HG03521 (cell line): ENCODE measurements around the gene PZP.
"Not testable (repeated sequence)": the region's sequence is repeated elsewhere in the genome, so short reads cannot be mapped to it uniquely, and the experiment has no call there.

Experiments used
- ATAC-seq: cut with Tn5 transposase; IDR thresholded peaks from one replicate; pipeline ENCODE4 v1.9.1; 2021; ENCODE audit warnings: mild to moderate bottlenecking, moderate library complexity; ENCODE audit not compliant: unreplicated experiment

Gene PZP

GRCh38 chr12:9208229-9208628 is at the start of gene PZP:
PZP (minus strand) TSS chr12:9208395; CDS start chr12:9208341, 54 bp downstream.
- ATAC-seq: no peak

- ATAC-seq: no peak
These were observed 48.7 kb upstream of the PZP start for GRCh38 chr12:9256758-9257405.

- ATAC-seq: no peak
These were observed 48.1 kb upstream of the PZP start for GRCh38 chr12:9256341-9256740.

DNA sequence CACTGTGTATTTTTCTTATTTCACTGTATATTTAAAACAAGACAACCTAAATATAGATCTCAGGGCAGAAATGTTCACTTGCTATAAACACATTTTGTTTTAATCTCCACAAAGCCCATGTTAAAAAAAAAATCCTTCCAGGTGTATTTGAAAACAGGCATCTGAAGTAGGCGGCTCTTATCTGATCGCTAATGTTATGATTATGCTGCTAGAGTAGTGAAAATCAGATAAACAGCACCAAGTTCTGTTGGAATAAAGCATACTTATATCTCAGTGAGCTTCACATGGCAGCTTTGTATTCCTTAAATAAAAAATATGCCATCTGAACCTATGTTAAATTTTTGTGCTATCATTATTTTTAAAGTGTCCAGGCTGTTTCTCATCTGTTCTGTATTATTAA is 47.6 kb upstream of the PZP start:
- ATAC-seq: no peak

DNA sequence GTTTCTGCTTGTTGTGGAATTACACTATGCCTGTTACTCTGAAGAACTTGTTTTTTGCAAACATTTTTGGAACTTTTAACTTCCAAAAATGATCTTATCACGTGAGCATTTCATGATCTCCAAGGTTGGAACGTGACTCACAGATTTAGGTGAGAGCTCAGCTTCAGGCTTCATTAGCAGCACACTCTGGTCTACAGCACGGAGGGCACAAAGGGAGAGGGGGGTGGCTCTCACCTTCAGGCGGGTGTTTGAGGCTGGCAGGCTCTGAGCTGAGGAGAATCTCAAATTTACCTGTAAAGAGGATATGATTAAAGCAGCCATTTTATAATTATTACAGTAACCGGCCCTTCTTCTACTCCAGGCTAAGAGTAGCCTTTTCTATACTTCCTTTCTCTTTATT is 45.3 kb upstream of the PZP start:
- no peak for ATAC-seq

DNA sequence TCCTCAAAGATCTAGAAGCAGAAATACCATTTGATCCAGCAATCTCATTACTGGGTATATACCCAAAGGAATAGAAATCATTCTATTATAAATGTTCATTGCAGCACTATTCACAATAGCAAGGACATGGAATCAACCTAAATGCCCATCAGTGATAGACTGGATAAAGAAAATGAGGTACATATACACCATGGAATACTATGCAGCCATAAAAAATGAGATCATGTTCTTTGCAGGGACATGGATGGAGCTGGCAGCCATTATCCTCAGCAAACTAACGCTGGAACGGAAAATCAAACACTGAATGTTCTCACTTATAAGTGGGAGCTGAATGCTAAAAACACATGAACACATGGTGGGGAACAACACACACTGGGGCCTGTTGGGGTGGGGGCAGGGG is 44.6 kb upstream of the PZP start:
- ATAC-seq: not testable (repeated sequence)

DNA sequence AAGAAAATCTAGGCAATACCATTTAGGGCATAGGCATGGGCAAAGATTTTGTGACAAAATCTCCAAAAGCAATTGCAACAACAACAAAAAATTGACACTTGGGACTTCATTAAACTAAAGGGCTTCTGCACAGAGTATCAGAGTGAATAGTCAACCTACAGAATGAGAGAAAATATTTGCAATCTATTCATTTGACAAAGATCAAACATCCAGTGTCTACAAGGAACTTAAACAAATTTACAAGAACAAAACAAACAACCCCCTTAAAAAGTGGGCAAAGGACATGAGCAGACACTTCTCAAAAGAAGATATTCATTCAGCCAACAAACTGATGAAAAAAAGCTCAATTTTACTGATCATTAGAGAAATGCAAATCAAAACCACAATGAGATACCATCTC is 44.1 kb upstream of the PZP start:
- no peak for ATAC-seq

DNA sequence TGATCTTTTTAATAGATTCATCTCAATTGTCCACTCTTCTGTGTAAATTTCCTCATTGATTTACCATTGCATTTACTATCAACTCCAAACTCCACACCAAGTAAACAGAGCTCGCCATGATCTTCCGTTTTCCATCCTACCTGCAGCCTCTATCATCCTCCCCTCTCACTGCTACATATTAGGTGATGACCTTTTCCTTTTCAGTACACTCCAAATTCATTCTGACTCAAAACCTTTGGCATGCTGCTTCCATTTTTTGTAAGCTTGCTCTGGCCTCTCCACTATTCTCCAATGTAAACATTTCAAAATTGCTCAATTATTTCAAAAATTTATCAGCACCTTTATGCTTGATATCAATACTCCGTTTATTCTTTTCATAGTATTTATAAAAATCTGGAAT is 40.2 kb upstream of the PZP start:
- ATAC-seq: no peak

DNA sequence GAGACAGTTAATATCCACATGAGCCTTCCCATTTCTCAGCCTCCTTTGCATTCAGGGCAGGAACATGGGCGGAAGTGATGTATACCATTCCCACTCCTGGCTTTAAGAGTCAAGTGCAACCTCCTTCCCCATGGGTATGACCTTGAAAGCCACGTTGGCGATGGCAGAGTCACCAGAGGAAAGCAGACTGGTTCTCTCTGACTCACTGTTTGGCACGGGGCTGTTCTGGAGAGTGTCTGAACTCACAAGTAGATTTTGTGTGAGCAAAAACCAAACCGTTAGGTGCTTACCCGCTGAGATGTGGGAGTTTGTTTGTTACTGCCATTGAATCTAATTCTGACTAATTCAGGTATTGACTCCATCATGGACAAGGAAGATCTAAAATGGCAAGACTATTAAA is 36.7 kb upstream of the PZP start:
- ATAC-seq: peak; percentile 50

- ATAC-seq: no peak
These were observed 35.9 kb upstream of the PZP start for GRCh38 chr12:9243999-9244649.

DNA sequence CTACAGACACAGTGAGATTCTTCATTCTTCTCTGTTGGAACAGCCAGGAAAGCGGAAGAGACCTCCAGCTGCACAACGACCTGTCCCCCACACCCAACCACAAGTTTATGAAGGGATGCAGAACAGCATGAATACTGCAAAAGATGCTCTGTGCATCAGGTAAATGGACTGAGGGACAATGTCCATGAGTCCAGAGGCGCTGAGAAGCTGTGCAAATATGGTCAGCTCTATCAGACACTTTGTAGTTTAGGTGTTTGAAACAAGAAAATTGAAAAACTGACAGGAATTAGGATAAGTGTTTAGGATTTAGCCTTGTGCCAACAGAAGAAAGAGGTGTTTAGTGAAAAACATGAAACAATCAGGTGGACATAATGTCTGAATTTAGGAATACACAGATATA is 33.1 kb upstream of the PZP start:
- no peak for ATAC-seq

GRCh38 chr12:9240776-9241175 is 32.6 kb upstream of the PZP start:
- no peak for ATAC-seq

- ATAC-seq: not testable (repeated sequence)
These were observed 31.9 kb upstream of the PZP start for GRCh38 chr12:9240004-9240635.

DNA sequence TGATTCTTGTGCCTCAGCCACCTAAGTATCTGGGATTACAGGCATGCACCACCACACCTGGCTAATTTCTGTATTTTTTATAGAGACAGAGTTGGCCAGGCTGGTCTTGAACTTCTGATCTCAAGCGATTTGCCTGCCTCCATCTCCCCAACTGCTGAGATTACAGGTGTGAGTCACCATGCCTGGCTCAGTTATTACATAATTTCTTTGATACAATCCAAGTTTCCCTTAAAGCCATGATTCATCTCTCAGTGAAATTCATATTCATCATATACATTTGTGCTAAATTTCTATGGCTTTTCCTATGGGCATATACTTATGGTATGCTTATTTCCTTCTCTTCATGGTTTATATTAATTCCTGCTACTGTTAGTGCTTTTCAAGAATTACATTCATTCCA is 29.1 kb upstream of the PZP start:
- no peak for ATAC-seq

DNA sequence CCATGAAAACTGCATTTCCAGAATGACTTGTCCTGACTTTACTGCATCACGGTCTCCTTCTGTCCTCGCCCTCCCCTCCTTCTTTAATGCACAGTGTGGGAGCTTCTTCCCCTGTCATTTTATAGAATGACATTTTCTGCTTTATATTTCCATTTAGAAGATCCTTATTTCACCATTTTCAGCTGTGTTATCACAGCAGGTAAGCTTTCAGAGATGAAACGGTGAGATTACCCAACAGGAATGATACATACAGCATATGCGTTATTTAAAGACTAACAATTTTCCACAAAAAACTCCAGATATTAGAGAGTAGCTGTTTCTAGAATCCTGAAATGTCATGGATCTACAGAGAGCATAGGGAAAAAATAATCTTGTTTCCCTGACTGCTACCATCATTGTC is 27.3 kb upstream of the PZP start:
- ATAC-seq: no peak

DNA sequence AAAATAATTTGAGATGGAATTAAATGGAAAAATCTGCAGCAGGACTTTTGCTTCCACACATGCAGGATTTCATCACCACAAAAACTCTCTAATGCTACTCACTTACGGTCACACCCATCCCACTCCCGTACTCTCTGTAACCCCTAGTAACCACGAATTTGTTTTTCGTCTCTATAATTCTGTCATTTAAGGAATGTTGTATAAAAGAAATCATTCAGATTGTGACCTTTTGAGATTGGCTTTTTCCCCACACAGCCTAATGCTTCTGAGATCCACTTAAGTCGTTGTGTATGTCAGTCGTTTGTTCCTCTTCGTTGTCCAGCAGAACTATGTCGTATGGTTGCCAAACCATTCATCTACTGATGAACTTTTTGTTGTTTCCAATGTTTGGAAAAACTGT is 19.8 kb upstream of the PZP start:
- no peak for ATAC-seq

- ATAC-seq: no peak
These were observed 15.6 kb upstream of the PZP start for GRCh38 chr12:9223830-9224229.

DNA sequence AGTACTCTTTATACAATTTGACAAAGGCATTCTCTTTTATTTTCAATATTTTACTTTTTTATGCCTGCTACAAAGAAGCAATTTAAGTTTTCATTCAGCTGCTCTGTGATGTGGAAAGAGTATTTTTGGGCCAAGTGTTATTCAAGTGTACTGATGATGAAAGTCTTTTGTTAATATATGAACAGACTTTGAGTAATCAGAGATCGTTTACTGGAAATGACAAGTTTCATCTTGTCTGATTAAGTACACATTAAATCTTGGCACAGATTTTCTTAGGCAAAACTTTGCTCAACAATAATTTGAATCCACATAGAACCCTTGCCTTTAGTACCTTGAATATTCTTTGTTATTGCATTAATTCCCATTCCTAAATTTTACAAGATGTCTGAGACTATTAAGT is 13.3 kb upstream of the PZP start:
- no peak for ATAC-seq

DNA sequence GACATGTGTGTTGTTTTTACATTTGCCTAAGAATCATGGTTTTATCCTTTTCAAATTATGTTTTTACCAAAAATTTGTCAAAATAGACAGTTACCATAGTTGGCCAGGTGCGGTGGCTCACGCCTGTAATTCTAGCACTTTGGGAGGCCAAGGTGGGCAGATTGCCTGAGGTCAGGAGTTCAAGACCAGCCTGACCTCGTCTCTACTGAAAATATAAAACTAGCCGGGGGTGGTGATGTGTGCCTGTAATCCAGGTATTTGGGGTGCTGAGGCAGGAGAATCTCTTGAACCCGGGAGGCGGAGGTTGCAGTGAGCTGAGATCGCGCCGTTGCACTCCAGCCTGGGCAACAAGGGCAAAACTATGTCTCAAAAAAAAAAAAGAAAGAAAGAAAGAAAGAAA is 12.8 kb upstream of the PZP start:
- ATAC-seq: not testable (repeated sequence)

DNA sequence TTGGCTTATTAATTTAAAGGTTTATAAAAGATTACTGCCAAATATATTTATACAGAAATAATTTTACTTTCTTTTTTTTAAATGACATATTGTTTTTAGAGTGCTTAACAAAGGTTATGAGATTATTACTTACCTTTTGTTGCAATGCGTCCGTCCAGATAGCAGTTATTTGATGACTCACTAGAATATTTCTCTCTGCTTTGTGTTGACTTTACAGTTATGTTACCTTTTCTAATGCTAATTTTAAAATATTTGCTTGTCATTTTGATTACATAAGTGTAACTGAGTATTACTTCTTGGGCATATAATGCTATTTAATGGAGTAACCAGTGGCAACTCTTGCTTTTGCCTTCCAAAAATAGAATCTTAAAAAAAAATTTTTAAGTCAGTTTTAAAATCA is 6.3 kb upstream of the PZP start:
- no peak for ATAC-seq

GRCh38 chr12:9211687-9212086 is 3.5 kb upstream of the PZP start:
- ATAC-seq: no peak

DNA sequence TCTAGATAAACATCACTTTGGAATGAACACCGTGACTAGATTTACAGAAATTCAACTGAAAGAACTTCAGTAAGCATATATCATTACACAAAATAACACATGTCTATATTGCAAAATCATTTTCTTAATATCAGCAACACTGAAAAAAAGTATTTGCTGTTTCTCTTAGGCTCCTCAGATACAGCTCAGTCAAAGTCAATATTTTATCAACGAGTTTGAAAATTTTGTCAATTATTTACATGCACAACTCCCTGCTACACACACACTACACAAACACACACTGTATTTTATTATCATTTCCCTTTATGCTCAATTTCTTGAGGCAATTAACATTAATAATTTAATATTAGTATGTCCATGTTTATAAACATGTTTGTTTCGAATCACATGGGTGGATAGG is 3.8 kb downstream of the PZP start:
- ATAC-seq: no peak

DNA sequence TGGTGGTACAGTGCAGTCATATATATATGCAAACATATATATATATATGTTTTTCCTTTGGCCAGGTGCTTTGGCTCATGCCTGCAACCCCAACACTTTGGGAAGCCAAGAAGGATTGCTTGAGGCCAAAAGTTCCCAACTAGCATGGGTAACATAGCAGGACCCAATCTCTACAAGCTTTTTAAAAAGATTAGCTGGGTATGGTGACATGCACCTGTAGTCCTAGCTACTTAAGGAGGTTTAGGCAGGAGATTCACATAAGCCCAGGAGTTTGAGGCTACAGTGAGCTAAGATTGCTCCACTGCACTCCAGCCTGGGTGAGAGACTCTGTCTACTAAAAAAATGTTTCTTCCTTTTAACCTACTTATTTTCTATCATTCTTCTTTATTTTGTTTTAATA is 10.2 kb downstream of the PZP start:
- ATAC-seq: no peak
